CD4-positive, alpha-beta T cell treated with Interleukin-10 for 1 hour (primary cell): ENCODE data around the gene COMT.

Experiments used
- DNase-seq: peaks from one replicate; pipeline ENCODE4 v3.0.0-alpha.2; 2020

The COMT gene

GRCh38 chr22:19997561-19998231, 56.1 kb downstream of the COMT start:
- no peak for DNase-seq

DNA sequence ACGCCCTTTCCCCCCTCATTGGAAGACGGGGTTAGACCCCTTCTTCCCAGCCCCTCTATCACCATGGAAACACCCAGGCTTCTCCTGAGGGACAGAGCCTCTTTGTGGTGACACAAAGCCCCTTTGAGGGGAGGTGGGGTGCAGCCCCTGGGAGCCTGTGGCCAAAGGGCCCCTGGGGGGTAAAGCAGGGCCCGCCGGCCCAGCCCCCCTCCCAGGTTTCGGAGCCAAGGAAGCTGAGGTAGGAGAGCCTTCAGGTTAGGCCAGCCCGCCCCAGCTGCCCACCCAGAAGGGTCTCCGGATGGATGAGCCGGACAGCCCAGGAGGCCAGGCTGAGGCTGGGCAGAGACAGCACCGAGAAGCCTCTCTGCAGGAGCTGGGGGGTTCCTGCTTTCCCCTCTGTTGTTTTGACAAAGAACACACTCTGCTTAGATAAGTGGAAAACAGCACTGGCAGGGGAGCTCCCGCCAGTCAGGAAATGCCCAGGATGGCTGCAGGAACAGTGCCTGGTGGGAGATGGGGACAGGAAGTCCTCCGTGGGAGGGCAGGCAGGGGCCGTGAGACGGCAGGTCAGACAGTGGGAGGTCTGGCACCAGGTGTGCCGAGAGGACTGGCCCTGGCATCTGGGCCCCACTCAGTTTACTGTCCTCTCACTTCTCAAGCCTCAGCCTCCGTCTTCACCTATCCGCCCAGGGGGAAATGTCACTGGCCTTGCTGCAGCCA, 56.8 kb downstream of the COMT start:
- DNase-seq: no peak

DNA sequence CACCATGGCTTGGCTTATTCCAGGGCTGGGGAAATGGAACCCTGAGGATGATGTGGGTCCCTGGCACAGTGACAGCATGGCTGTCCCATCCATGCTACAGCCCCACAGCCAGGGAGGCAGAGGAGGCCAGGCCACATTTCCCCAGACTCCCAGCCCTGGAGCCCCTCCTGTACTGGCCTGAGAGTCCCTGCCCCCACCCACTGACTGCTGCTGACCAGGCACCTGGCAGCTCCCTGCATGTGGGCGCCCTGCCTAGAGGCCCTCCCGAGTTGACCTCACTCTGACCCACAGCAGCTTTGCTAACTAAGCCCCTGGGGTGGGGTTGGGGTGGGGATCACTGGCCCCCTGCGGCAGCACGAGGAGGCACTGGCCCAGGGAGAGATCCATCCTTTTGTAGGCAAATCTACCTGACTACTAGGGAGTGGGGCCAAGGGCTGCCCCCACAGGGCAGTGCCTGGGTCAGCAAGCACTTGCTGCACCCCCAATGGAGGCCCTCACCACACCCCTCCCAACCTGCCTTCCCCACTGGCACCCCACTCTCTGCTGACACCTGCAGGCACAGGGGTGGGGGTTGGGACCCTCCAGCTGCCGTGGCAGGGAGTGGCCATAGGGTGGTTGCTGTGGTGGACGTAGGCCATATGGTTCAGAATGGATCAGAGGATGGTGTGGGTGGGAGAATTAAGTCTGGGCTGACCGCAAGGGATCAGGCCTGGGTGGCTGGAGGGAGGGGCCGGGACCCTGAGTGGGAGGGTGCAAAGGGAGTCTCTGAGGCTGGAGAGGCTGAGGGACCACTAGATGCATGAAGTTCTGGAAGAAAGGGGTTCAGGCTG, 57.6 kb downstream of the COMT start:
- no peak for DNase-seq

DNA sequence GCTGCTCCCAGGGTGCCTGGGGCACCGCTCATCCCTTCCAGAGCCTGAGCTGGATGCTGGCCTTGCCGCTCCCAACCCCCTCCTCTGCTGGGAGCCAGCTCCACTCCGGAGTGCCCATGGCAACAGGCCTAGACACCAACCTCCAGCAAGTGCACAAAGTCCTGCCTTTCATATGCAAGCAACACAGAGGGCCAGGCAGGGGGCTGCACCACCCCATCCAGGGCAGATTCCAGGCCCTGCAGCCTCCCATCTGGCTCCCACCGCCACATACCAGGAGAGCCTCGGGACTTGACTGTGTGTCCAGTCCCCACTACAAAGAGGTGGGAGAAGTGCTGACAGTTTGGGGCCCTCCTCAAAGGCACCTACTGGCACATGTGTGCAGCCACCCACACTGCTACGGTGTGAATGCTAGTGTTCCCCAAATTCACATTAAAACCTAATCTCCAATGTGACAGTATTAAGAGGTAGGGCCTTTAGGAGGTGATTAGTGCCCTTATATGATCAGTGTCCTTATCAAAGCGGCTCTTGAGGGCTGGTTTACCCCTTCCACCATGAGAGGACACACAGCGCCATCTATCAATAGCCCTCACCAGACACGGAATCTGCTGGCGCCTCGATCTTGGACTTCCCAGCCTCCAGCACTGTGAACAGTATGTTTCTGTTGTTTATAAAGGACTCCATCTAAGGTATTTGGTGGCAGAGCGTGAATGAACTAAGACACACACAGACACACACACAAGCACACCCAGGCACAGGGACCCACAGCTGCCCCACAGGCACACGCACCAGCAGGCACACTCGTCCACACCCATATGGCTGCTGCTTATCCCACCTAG, 58.9 kb downstream of the COMT start:
- no peak for DNase-seq

DNA sequence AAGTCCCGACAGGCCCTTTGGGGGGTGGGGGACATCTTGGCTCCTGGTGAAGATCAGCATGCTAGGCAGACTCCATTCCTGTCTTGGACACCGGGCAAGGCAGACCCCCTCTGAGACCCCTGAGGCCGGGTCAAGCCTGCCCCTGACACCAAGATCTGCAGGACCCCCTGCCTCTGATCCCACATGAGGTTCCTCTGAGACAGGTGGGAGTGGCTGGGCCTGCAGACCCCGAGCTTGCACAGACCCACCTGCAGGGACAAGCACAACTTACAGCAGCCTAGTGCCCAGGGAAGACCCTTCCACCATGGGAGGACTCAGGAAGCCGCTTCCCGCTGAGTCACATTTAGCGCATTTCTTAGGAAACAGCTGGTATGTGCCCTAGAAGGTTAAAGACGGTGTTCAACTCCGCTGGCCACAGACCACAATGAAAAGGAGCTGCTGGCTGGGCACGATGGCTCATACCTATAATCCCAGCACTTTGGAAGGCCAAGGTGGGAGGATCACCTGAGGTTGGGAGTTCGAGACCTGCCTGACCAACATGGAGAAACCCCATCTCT, 59.6 kb downstream of the COMT start:
- DNase-seq: no peak

DNA sequence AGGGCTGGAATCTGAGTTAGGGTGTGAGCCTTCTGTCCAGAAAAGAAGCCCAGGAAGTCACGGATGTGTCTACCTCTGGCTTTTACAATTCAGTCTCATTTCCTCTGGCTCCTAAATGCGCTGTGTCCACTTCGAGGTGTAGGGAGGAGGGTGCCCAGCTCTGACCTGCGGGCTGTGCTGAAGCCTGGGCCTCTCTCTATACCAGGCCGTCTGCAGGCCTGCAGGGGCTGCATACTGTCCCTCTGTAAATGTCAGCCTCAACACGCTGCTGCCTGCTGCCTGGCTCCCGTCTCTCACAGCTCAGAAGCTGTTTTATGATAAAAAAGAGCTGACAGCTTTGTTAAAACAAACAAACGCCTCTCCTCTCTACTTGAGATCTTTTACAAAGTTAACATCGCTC, 60.6 kb downstream of the COMT start:
- no peak for DNase-seq

GRCh38 chr22:20002636-20003035, 61.1 kb downstream of the COMT start:
- DNase-seq: no peak

- DNase-seq: no peak
Observed at GRCh38 chr22:20003304-20003703, 61.7 kb downstream of the COMT start.

DNA sequence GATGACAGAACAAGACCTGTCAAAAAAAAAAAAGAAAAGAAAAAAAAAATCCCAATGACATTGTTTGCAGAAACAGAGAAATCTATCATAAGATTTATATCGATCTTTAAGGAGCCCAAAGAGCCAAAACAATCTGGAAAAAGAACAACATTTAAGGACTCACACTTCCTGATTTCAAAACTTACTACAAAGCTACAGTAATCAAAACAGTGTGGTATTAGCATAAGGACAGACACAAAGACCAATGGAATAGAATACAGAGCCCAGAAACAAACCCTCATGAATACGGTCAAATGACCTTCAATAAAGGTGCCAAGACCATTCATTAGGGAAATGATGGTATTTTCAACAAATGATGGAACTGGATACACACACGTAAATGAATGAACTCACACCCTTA, 62.9 kb downstream of the COMT start:
- no peak for DNase-seq

DNA sequence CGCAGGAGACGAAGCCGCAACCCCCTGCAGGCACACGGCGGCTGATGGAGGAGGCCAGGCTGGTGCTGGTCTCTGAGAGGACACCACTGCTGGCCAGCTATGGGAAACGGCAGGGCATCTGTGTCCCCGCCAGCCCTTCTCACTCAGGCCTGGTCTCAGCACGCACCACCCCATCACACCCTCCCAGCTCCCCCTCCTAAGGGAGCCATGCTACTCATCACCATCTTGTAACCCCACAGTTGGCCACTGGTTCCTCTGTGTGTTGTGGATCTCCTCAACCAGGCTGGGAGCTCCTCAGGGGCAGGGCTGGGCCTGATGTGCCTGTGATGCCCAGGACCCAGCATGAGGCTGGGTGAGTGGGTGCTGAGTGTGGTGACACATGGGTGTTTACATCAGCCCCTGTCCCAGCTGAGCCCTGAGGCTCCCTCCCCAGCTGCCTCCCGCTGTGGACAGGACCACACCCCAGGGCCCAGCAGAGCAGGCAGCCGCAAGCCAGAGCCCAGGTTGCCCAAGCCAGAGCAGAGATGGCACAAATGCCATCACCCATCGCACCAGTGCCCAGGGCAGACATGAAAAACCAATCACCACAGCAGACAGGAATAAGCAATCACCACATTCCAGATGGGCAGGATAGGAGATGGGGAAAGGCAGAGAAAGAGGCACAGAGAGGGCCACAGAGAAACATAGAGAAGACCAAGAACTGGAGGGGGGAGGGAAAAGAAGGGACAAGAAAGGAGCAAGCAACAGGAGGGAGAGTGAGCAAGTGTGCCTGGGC, 66.8 kb downstream of the COMT start:
- DNase-seq: no peak

GRCh38 chr22:20009018-20009491, 67.5 kb downstream of the COMT start:
- no peak for DNase-seq

- no peak for DNase-seq
Observed at GRCh38 chr22:20009582-20010306, 68.2 kb downstream of the COMT start.

DNA sequence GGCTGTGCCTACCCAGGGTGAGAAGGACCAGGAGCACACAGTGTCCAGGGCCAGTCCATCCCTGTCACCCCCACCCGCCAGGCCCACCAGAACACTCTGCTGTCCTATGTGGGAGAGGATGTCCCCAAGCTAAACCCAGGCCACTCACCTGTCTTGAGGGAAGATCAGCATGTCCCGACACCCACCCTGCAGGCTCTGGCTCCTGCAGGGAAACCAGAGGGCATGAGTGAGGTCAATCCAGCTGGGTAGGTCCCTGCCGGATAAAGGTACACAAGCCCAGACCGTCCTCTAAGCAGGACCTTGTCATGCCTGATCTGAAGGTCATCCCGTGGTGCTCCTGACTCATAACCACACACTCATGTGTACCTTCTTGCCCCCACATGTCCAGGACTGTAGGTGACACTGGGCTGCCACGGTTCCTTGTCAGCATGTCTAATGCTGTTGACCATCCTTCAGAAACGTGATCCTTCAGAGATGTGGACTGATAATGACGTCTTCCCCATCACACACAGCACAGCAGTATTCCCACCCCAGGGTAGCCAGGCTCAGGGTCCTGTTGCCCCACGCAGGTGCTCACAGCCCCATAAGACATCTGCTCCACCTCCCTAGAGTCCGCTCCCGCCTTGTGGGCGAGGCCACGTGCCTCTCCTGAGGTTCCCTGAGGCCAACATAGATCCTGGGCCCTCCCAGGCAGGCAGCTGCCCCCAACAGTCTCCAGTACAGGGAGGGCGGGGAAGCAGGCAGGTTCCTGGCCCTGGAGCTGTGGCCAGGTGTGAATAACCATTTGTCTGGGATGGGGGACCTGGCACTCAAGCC, 68.9 kb downstream of the COMT start:
- no peak for DNase-seq

- DNase-seq: no peak
Observed at GRCh38 chr22:20011123-20011992, 69.8 kb downstream of the COMT start.

GRCh38 chr22:20011993-20012740, 70.6 kb downstream of the COMT start:
- DNase-seq: no peak

GRCh38 chr22:20012741-20013331, 71.3 kb downstream of the COMT start:
- no peak for DNase-seq

- DNase-seq: peak; percentile 34
Observed at GRCh38 chr22:20013382-20013871, 71.9 kb downstream of the COMT start.
